Spinal cord (tissue), 10 donors: ENCODE measurements around the gene DERL2. TPM values are rescaled to one million over a fixed set of nuclear protein-coding genes. Genes with fewer than 3 reads are reported as not detected.

Experiments
- DNase-seq, 6 donors: peaks; one replicate each; pipeline versions ENCODE4 v3.0.0 to v3.0.0-alpha.2; 2013 to 2015; ENCODE audit warnings: low spot score in 6 of 6, low read depth in 4 of 6
- H3K27ac ChIP-seq: one replicate; pipeline ENCODE4 v1.5.1; 2013; ENCODE audit warnings: low read depth, low read length, control low read depth
- H3K27me3 ChIP-seq: one replicate; pipeline ENCODE4 v1.6.1; 2013; ENCODE audit warnings: low read length; ENCODE audit not compliant: control insufficient read depth, insufficient read depth
- H3K36me3 ChIP-seq: one replicate; pipeline ENCODE4 v1.6.1; 2013; ENCODE audit warnings: low read length; ENCODE audit not compliant: control insufficient read depth, insufficient read depth
- H3K4me1 ChIP-seq: one replicate; pipeline ENCODE4 v1.6.1; 2013; ENCODE audit warnings: low read length; ENCODE audit not compliant: control insufficient read depth, insufficient read depth
- H3K4me3 ChIP-seq: one replicate; pipeline ENCODE4 v1.5.1; 2013; ENCODE audit warnings: low read depth, low read length, control low read depth
- H3K9me3 ChIP-seq: one replicate; pipeline ENCODE4 v1.6.1; 2013; ENCODE audit warnings: low read length; ENCODE audit not compliant: control insufficient read depth, insufficient read depth
- whole genome bisulfite sequencing: methylation state at CpG from one replicate; pipeline ENCODE4 v1.1.5; 2013; ENCODE audit warnings: missing lambda C conversion rate; ENCODE audit not compliant: insufficient coverage; 5-methylcytosine and 5-hydroxymethylcytosine counted together
- polyA plus RNA-seq, 2 donors: library from polyadenylated mRNA; unstranded; fragments of 120-200 nt; gene quantifications; one replicate each; pipeline ENCODE4 v1.2.1, GENCODE V29; 2013; ENCODE audit not compliant: insufficient read length in 2 of 2
- total RNA-seq, 2 donors: library from RNA; depleted of rRNA in 1 of 2; stranded (reverse); fragments of 120-200 nt in 1 of 2; fragments of >200 nt in 1 of 2; gene quantifications; one replicate each; pipeline versions ENCODE4 v1.2.3 to v1.2.4, GENCODE V29; 2013 to 2014
- donor health status: healthy.

The DERL2 gene
- total and polyA plus RNA-seq, 4 donors: 38.3 to 65.8 (median 58.9) TPM

GRCh38 chr17:5481451-5481850, 4.5 kb downstream of the DERL2 start:
- no peaks in the 10 kb centered on the region for H3K27me3 ChIP-seq
- H3K4me3 ChIP-seq: no peak overlapping the region
- no peak overlapping the region for H3K27ac ChIP-seq
- whole genome bisulfite sequencing: 80% methylated on average over 4 of the region's 4 CpGs
- H3K4me1 ChIP-seq: peaks cover 8% of the 10 kb centered on the region
- peaks cover 45% of the 10 kb centered on the region for H3K36me3 ChIP-seq
- DNase-seq: no peak
- no peaks in the 10 kb centered on the region for H3K9me3 ChIP-seq

- Histone ChIP-seq H3K4me3 (no peak overlapping the region), H3K27me3 (no peaks in the 10 kb centered on the region), H3K4me1 (peaks cover 8% of the 10 kb centered on the region), H3K36me3 (peaks cover 46% of the 10 kb centered on the region), H3K27ac (no peak overlapping the region), H3K9me3 (no peaks in the 10 kb centered on the region)
- no peak for DNase-seq
- 84% methylated on average over 4 of the region's 6 CpGs for WGBS
Observed at GRCh38 chr17:5480962-5481361, 5.0 kb downstream of the DERL2 start.

GRCh38 chr17:5478992-5479391, 7.0 kb downstream of the DERL2 start:
- H3K27me3 ChIP-seq: no peaks in the 10 kb centered on the region
- H3K4me3 ChIP-seq: no peak overlapping the region
- H3K27ac ChIP-seq: no peak overlapping the region
- H3K9me3 ChIP-seq: no peaks in the 10 kb centered on the region
- peaks cover 48% of the 10 kb centered on the region for H3K36me3 ChIP-seq
- no peak for DNase-seq
- WGBS: 83% methylated on average over 4 of the region's 4 CpGs
- H3K4me1 ChIP-seq: no peaks in the 10 kb centered on the region

- peak in 1 of 6 donors; percentile 59 for DNase-seq
- H3K27me3 ChIP-seq: no peaks in the 10 kb centered on the region
- H3K36me3 ChIP-seq: peaks cover 24% of the 10 kb centered on the region
- no peaks in the 10 kb centered on the region for H3K9me3 ChIP-seq
- WGBS: 80% methylated on average over 1 of the region's 2 CpGs
- no peak overlapping the region for H3K4me3 ChIP-seq
- peak overlapping the region; percentile 26 for H3K27ac ChIP-seq
- peaks cover 5% of the 10 kb centered on the region for H3K4me1 ChIP-seq
Observed at GRCh38 chr17:5473906-5474305, 12.1 kb downstream of the DERL2 start.

- Histone ChIP-seq H3K27me3 (no peaks in the 10 kb centered on the region), H3K4me1 (peaks cover 15% of the 10 kb centered on the region), H3K36me3 (peaks cover 12% of the 10 kb centered on the region), H3K9me3 (no peaks in the 10 kb centered on the region), H3K27ac (no peak overlapping the region), H3K4me3 (no peak overlapping the region)
- DNase-seq: no peak
- no CpG with 5 or more reads among the region's 3 CpGs for WGBS
Observed at GRCh38 chr17:5472511-5472910, 13.5 kb downstream of the DERL2 start.

GRCh38 chr17:5468075-5468473, 17.9 kb downstream of the DERL2 start:
- H3K4me1 ChIP-seq: peaks cover 19% of the 10 kb centered on the region
- peak overlapping the region; percentile 82 for H3K4me3 ChIP-seq
- H3K27ac ChIP-seq: peak overlapping the region; percentile 61
- no peaks in the 10 kb centered on the region for H3K27me3 ChIP-seq
- DNase-seq: peak in 1 of 6 donors; percentile 1
- H3K9me3 ChIP-seq: no peaks in the 10 kb centered on the region
- WGBS: under 1% methylated on average over 17 of the region's 17 CpGs
- no peaks in the 10 kb centered on the region for H3K36me3 ChIP-seq

- no peaks in the 10 kb centered on the region for H3K27me3 ChIP-seq
- H3K27ac ChIP-seq: no peak overlapping the region
- H3K4me1 ChIP-seq: peaks cover 19% of the 10 kb centered on the region
- no peak for DNase-seq
- H3K36me3 ChIP-seq: no peaks in the 10 kb centered on the region
- peak overlapping the region; percentile 82 for H3K4me3 ChIP-seq
- WGBS: 0% methylated on average over 7 of the region's 8 CpGs
- H3K9me3 ChIP-seq: no peaks in the 10 kb centered on the region
Observed at GRCh38 chr17:5467416-5467815, 18.6 kb downstream of the DERL2 start.

GRCh38 chr17:5466295-5466694, 19.7 kb downstream of the DERL2 start:
- WGBS: 80% methylated on average over 1 of the region's 4 CpGs

GRCh38 chr17:5464717-5465507, 21.1 kb downstream of the DERL2 start:
- Histone ChIP-seq H3K27ac (no peak overlapping the region), H3K4me3 (no peak overlapping the region), H3K36me3 (peaks cover 17% of the 10 kb centered on the region), H3K9me3 (no peaks in the 10 kb centered on the region), H3K4me1 (peaks cover 19% of the 10 kb centered on the region), H3K27me3 (no peaks in the 10 kb centered on the region)
- no peak for DNase-seq
- WGBS: 87% methylated on average over 6 of the region's 10 CpGs

More at GRCh38 chr17:5466295-5466694, 19.7 kb downstream of the DERL2 start:
- H3K4me3 ChIP-seq: no peak overlapping the region
- H3K27me3 ChIP-seq: no peaks in the 10 kb centered on the region
- H3K27ac ChIP-seq: no peak overlapping the region
- DNase-seq: no peak
- peaks cover 19% of the 10 kb centered on the region for H3K4me1 ChIP-seq
- H3K9me3 ChIP-seq: no peaks in the 10 kb centered on the region
- peaks cover 4% of the 10 kb centered on the region for H3K36me3 ChIP-seq

- peaks cover 52% of the 10 kb centered on the region for H3K36me3 ChIP-seq
- no peak overlapping the region for H3K27ac ChIP-seq
- H3K4me1 ChIP-seq: peaks cover 3% of the 10 kb centered on the region
- H3K4me3 ChIP-seq: no peak overlapping the region
- peak in 1 of 6 donors; percentile 36 for DNase-seq
- no peaks in the 10 kb centered on the region for H3K27me3 ChIP-seq
- H3K9me3 ChIP-seq: no peaks in the 10 kb centered on the region
- 74% methylated on average over 6 of the region's 8 CpGs for WGBS
Observed at GRCh38 chr17:5446786-5447185, 39.2 kb downstream of the DERL2 start.
